Measurements from ENCODE around the gene ACY1.

ACY1 gene

DNA sequence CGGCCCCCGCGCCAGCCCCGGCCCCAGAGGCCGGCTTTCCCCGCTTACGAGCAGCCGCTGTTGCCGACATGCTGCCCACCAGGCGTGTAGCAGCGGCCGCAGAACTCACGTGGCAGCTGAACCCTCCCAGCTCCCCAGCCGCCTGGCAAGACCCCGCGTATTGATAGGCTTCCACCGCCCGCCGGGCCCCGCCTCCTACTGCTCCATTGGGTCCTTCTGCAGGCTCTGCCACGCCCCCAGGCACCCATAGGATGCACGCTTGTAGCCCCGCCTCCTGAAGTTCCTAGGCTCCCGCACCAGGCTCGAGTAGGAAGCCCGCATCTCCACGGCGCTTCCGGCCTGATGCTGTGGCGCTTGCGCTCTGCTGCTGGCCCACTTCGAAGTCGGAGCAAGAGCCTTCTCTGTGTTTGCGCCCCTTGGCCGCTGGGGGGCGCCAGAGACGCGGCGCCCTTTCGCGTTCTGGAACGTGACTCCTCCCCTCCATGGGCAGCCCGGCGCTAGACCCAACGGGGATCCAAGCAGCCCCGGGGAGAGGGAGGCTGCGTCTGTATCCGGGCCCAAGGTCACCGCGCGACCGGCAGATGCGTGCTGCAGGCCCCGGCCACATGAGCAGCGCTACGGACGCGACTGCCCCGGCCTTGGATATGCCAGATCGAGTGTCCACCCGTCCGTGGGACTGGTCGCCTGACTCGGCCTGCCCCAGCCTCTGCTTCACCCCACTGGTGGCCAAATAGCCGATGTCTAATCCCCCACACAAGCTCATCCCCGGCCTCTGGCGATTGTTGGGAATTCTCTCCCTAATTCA lies 41.3 kb upstream of the ACY1 start, which contains the start of the genes PARP3 and RRP9:
Gene PARP3, plus strand, starts transcription at position 566 of the 805 bp plus-strand sequence. CDS start 993 bp downstream, outside the sequence.
Gene RRP9, minus strand, starts transcription at position 107 of the 805 bp plus-strand sequence. Its CDS starts 37 bp downstream, at position 70.
- Histone ChIP-seq H3K9me3 (ENCODE audit: insufficient read depth, low read depth, low read length) (no peaks in the 10 kb centered on the region), H3K4me1 (ENCODE audit: insufficient read depth, low read length) (no peaks in the 10 kb centered on the region), H3K4me3 (ENCODE audit: low read length) (peak within 1 kb of the TSS; percentile 89), H3K36me3 (ENCODE audit: insufficient read depth, low read depth, low read length) (peaks cover 35% of the 10 kb centered on the region), H3K9ac (ENCODE audit: low read depth, low read length) (peak within 1 kb of the TSS; percentile 89), H3K27me3 (ENCODE audit: insufficient read depth, low read length) (peaks cover 7% of the 10 kb centered on the region; the same call in 1 of the 2 replicates), H3K27ac (ENCODE audit: low read length) (no peak within 1 kb of the TSS)

DNA sequence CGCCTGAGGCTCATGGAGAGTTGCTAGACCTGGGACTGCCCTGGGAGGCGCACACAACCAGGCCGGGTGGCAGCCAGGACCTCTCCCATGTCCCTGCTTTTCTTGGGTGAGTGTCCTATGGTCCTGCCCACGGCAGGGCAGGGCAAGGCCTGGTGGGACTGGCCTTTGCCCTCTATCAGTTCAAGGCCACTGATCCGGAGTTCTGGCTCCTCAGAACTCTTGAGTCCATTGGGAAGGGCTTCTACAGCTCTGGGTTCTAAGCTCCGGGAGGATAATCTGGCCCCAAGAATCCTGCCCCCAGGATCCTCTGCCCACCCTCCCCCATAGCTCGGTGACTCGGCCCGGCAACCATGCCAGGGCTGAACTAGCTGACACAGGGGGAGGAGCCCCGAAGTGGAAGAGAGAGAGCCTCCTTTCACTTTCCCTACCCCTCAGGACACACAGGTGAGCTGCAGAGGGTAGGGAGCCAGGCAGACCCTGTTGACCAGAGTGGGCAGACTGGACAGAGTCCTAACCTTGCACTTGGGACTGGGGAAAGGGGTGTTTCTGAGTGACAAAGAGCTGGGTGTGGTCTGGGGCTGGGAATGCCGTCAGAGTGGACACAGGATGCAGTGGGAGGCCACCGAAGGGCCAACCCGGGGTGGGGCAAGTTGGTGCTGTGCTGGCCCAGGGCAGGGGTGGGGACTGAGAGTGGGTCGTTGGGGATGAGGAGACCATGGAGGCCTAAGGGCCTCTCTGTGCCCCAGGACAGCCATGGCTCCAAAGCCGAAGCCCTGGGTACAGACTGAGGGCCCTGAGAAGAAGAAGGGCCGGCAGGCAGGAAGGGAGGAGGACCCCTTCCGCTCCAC lies 40.5 kb upstream of the ACY1 start:
- Histone ChIP-seq H3K4me1 (ENCODE audit: insufficient read depth, low read length) (no peaks in the 10 kb centered on the region), H3K9me3 (ENCODE audit: insufficient read depth, low read depth, low read length) (no peaks in the 10 kb centered on the region), H3K9ac (ENCODE audit: low read depth, low read length) (peak overlapping the region; percentile 61; the same call in 1 of the 2 replicates), H3K4me3 (ENCODE audit: low read length) (peak overlapping the region; percentile 60; the same call in 1 of the 2 replicates), H3K36me3 (ENCODE audit: insufficient read depth, low read depth, low read length) (peaks cover 26% of the 10 kb centered on the region), H3K27me3 (ENCODE audit: insufficient read depth, low read length) (peaks cover 7% of the 10 kb centered on the region; the same call in 1 of the 2 replicates), H3K27ac (ENCODE audit: low read length) (no peak overlapping the region)

DNA sequence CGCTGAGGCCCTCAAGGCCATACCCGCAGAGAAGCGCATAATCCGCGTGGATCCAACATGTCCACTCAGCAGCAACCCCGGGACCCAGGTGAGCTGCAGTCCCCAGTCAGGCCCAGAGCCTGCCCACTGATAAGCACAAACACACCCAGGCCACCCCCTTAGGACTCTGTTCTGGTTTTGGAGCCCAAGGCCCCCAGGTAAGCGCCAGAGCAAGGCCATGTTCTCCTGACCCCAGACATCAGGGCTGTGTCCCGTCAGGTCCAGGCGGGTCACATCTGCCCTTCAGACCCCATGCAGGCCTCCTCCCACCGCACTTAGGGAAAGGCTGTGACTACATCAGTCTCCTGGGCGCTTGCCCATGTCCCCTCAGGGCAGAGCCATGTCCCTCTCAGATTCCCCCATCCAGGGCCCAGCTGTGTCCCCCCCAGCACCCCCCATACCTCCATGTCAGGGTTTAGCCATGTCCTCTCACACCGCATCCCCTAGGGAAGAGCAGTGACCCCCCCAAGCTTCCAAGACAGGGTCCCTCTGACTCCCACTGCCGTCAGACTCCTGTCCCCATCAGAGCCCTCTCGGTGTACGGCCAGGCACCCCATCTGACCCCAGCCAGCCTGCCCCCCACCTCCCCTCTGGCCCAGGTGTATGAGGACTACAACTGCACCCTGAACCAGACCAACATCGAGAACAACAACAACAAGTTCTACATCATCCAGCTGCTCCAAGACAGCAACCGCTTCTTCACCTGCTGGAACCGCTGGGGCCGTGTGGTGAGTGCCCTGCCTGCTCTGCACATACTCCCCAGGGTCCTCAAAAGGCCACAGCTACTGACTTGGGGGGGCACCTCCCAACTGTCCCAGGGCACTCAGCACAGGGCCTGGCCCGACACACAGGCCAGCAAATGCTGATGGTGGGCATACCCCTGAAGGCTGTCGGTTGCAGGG lies 39.6 kb upstream of the ACY1 start:
- H3K4me3 ChIP-seq (ENCODE audit: low read length) = no peak overlapping the region
- H3K27ac ChIP-seq (ENCODE audit: low read length) = no peak overlapping the region
- no peaks in the 10 kb centered on the region for H3K4me1 ChIP-seq (ENCODE audit: insufficient read depth, low read length)
- peaks cover 17% of the 10 kb centered on the region; the same call in 1 of the 2 replicates for H3K36me3 ChIP-seq (ENCODE audit: insufficient read depth, low read depth, low read length)
- H3K9ac ChIP-seq (ENCODE audit: low read depth, low read length) = no peak overlapping the region
- H3K27me3 ChIP-seq (ENCODE audit: insufficient read depth, low read length) = peaks cover 11% of the 10 kb centered on the region; the same call in 1 of the 2 replicates
- H3K9me3 ChIP-seq (ENCODE audit: insufficient read depth, low read depth, low read length) = no peaks in the 10 kb centered on the region

DNA sequence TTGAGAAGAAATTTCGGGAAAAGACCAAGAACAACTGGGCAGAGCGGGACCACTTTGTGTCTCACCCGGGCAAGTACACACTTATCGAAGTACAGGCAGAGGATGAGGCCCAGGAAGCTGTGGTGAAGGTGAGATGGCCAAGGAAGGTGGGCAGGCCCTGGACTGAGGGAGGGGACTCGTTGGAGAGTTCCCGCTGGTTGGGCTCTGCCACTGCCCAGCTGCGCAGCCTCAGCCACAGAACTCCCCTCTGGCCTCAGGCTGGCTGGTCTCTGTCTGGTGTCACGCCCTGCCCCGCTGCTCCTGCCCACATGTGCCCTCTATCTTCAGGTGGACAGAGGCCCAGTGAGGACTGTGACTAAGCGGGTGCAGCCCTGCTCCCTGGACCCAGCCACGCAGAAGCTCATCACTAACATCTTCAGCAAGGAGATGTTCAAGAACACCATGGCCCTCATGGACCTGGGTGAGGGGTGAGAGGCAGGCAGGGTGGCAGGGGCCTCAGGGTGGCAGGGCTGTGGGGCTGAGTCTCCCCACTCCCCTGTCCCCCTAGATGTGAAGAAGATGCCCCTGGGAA lies 38.8 kb upstream of the ACY1 start:
- H3K36me3 ChIP-seq (ENCODE audit: insufficient read depth, low read depth, low read length) = peaks cover 9% of the 10 kb centered on the region; the same call in 1 of the 2 replicates
- H3K27me3 ChIP-seq (ENCODE audit: insufficient read depth, low read length) = peaks cover 14% of the 10 kb centered on the region; the same call in 1 of the 2 replicates
- no peaks in the 10 kb centered on the region for H3K4me1 ChIP-seq (ENCODE audit: insufficient read depth, low read length)
- no peaks in the 10 kb centered on the region for H3K9me3 ChIP-seq (ENCODE audit: insufficient read depth, low read depth, low read length)
- no peak overlapping the region for H3K4me3 ChIP-seq (ENCODE audit: low read length)
- H3K27ac ChIP-seq (ENCODE audit: low read length) = no peak overlapping the region
- no peak overlapping the region for H3K9ac ChIP-seq (ENCODE audit: low read depth, low read length)

DNA sequence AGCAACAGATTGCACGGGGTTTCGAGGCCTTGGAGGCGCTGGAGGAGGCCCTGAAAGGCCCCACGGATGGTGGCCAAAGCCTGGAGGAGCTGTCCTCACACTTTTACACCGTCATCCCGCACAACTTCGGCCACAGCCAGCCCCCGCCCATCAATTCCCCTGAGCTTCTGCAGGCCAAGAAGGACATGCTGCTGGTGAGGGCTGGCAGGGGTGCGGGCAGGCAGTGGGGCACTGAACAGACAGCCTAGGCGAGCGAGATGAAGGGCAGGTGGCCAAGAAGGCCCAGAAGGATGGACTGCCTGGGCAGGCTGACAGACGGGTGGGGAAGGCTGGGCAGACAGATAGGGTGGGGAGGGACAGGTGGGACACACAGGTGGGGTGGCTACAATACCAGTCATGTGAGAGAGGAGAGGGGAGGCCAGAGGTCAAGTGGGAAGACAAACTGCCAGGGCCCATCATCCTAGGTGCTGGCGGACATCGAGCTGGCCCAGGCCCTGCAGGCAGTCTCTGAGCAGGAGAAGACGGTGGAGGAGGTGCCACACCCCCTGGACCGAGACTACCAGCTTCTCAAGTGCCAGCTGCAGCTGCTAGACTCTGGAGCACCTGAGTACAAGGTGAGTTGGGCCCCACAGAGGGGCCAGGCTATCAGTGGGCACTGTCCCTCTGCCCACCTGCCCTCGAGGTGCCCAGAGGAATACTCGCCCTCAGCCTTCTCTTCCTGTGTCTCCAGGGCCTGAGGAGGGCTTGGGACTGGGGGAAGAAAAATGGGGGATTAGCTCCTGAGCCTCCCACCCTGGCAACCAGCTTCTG lies 38.1 kb upstream of the ACY1 start:
- Histone ChIP-seq H3K9ac (ENCODE audit: low read depth, low read length) (no peak overlapping the region), H3K4me3 (ENCODE audit: low read length) (no peak overlapping the region), H3K36me3 (ENCODE audit: insufficient read depth, low read depth, low read length) (0 out of 2 replicates have a peak, but pooled peaks cover 2% of the 10 kb centered on the region), H3K9me3 (ENCODE audit: insufficient read depth, low read depth, low read length) (no peaks in the 10 kb centered on the region), H3K27ac (ENCODE audit: low read length) (no peak overlapping the region), H3K27me3 (ENCODE audit: insufficient read depth, low read length) (peaks cover 19% of the 10 kb centered on the region; the same call in 1 of the 2 replicates), H3K4me1 (ENCODE audit: insufficient read depth, low read length) (no peaks in the 10 kb centered on the region)

DNA sequence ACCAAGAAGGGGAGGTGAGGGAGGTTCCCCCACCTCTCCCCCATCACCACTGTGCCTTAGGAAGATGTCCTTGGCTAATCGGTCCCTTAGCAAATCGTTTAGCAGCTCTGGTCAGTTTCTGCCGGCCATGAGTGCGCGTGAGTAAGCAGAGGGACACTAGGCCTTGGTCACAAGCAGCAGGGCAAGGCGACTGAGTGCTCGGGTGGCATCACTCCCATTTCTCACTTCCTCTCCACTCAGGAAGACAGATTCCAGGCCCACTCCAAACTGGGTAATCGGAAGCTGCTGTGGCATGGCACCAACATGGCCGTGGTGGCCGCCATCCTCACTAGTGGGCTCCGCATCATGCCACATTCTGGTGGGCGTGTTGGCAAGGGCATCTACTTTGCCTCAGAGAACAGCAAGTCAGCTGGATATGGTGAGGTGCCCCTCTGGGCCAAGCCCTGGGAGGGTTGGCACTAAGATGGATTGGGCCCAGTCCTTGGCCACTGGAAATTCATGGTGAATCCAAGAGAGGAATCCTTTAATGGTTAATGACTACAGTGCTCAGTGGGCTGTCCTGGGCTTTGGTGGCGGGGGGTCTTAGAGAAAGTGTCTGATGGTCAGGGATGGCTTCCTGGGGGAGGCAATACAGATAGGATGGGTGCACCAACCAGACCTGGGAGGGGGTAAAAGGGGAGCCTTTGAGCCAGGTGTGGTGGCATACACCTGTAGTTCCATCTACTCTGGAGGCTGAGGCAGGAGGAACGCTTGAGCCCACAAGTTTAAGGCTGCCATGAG lies 37.2 kb upstream of the ACY1 start:
- Histone ChIP-seq H3K9me3 (ENCODE audit: insufficient read depth, low read depth, low read length) (no peaks in the 10 kb centered on the region), H3K4me3 (ENCODE audit: low read length) (no peak overlapping the region), H3K36me3 (ENCODE audit: insufficient read depth, low read depth, low read length) (no peaks in the 10 kb centered on the region), H3K27me3 (ENCODE audit: insufficient read depth, low read length) (peaks cover 28% of the 10 kb centered on the region), H3K4me1 (ENCODE audit: insufficient read depth, low read length) (no peaks in the 10 kb centered on the region), H3K9ac (ENCODE audit: low read depth, low read length) (no peak overlapping the region), H3K27ac (ENCODE audit: low read length) (no peak overlapping the region)

DNA sequence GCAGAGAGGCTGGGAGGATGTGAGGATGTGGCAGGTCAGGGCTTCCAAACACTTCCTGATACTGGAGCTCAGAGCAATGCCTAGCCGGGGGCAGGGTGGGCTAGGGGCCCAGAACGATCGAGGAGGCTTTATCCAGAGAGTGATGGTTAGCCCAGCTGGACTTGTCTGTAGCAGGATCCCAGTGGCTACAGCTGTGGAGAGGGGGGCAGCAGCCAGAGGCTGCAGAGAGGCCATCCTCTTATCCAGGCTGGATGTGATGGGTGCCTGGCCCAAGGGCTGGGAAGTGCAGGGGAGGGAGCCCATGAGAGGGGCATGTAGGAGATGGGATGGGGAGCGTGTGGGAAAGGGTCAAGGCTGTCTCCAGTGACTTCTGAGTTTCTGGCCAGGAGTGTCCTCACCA lies 36.5 kb upstream of the ACY1 start:
- H3K4me3 ChIP-seq (ENCODE audit: low read length) = no peak overlapping the region
- no peak overlapping the region for H3K27ac ChIP-seq (ENCODE audit: low read length)
- no peaks in the 10 kb centered on the region for H3K9me3 ChIP-seq (ENCODE audit: insufficient read depth, low read depth, low read length)
- H3K4me1 ChIP-seq (ENCODE audit: insufficient read depth, low read length) = no peaks in the 10 kb centered on the region
- H3K9ac ChIP-seq (ENCODE audit: low read depth, low read length) = no peak overlapping the region
- no peaks in the 10 kb centered on the region for H3K36me3 ChIP-seq (ENCODE audit: insufficient read depth, low read depth, low read length)
- peaks cover 35% of the 10 kb centered on the region for H3K27me3 ChIP-seq (ENCODE audit: insufficient read depth, low read length)

DNA sequence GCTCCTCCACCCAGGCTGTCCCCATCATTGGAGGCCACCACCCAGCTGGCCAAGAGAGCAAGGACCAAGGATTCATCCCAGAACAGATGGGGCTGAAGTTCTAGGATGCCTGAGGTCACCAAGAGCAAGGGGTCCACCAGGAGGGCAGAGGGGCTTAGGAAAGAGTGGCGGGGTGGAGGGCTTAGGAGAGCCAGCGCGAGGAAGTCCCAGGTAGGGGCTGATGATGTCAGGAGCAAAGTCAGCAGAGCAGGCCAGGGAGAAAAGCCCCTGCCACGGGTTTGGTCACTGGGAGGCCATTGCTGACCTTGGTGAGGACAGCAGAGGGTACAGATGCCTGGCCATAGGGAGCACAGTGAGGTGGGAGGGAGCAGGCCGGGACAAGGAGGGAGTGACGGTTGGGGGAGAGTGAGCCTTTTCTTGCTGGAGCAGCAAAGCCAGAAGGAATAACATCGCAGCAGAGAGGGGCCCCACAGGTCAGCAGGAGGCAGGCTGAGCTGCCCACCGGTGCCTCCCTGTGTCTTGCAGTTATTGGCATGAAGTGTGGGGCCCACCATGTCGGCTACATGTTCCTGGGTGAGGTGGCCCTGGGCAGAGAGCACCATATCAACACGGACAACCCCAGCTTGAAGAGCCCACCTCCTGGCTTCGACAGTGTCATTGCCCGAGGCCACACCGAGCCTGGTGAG lies 36.0 kb upstream of the ACY1 start:
- Histone ChIP-seq H3K27ac (ENCODE audit: low read length) (no peak overlapping the region), H3K4me1 (ENCODE audit: insufficient read depth, low read length) (no peaks in the 10 kb centered on the region), H3K9me3 (ENCODE audit: insufficient read depth, low read depth, low read length) (no peaks in the 10 kb centered on the region), H3K27me3 (ENCODE audit: insufficient read depth, low read length) (peaks cover 40% of the 10 kb centered on the region), H3K36me3 (ENCODE audit: insufficient read depth, low read depth, low read length) (no peaks in the 10 kb centered on the region), H3K9ac (ENCODE audit: low read depth, low read length) (no peak overlapping the region), H3K4me3 (ENCODE audit: low read length) (no peak overlapping the region)

DNA sequence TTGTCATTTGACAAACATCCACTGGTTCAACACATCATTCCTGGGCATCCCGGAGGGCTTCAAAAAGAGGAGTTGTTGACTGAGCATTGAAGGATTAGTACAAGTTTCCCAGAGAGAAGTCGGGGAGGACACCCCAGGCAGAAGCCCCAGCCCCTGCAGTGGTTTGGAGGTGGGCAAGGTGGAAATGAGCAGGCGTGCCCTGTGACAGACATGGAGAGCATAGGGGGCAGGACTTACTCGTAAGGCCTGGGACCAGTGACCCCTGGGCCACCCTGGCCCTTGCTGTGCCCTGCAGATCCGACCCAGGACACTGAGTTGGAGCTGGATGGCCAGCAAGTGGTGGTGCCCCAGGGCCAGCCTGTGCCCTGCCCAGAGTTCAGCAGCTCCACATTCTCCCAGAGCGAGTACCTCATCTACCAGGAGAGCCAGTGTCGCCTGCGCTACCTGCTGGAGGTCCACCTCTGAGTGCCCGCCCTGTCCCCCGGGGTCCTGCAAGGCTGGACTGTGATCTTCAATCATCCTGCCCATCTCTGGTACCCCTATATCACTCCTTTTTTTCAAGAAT lies 35.2 kb upstream of the ACY1 start:
- H3K27me3 ChIP-seq (ENCODE audit: insufficient read depth, low read length) = peaks cover 37% of the 10 kb centered on the region
- no peak overlapping the region for H3K4me3 ChIP-seq (ENCODE audit: low read length)
- no peak overlapping the region for H3K9ac ChIP-seq (ENCODE audit: low read depth, low read length)
- H3K27ac ChIP-seq (ENCODE audit: low read length) = no peak overlapping the region
- no peaks in the 10 kb centered on the region for H3K9me3 ChIP-seq (ENCODE audit: insufficient read depth, low read depth, low read length)
- no peaks in the 10 kb centered on the region for H3K36me3 ChIP-seq (ENCODE audit: insufficient read depth, low read depth, low read length)
- no peaks in the 10 kb centered on the region for H3K4me1 ChIP-seq (ENCODE audit: insufficient read depth, low read length)
